ENCODE data around the gene DVL1. TPM values are rescaled to one million over a fixed set of nuclear protein-coding genes. Genes with fewer than 3 reads are reported as not detected.

The DVL1 gene
- total and polyA plus RNA-seq, 9 of the 15 experiments (the other 6 are each of a cell fraction or from before 2014, with no cell fraction given): 0.62 to 135 (median 24.3) TPM

- TF ChIP-seq, protein P1, sequence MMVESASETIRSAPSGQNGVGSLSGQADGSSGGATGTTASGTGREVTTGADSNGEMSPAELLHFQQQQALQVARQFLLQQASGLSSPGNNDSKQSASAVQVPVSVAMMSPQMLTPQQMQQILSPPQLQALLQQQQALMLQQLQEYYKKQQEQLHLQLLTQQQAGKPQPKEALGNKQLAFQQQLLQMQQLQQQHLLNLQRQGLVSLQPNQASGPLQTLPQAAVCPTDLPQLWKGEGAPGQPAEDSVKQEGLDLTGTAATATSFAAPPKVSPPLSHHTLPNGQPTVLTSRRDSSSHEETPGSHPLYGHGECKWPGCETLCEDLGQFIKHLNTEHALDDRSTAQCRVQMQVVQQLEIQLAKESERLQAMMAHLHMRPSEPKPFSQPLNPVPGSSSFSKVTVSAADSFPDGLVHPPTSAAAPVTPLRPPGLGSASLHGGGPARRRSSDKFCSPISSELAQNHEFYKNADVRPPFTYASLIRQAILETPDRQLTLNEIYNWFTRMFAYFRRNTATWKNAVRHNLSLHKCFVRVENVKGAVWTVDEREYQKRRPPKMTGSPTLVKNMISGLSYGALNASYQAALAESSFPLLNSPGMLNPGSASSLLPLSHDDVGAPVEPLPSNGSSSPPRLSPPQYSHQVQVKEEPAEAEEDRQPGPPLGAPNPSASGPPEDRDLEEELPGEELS (CRISPR knock-in tag; IDR thresholded peaks at IDR 0.05; ENCODE audit: borderline replicate concordance): no peak
- TF ChIP-seq HNRNPLL (IDR thresholded peaks at IDR 0.05; ENCODE audit: low read depth, low read length, poor library complexity, severe bottlenecking): peak; percentile 31
- TF ChIP-seq CBFA2T2 (conservative IDR thresholded peaks at IDR 0.05): peak; percentile 74
- TF ChIP-seq ZBTB33 (CRISPR knock-in tag; IDR thresholded peaks at IDR 0.05): no peak
- TF ChIP-seq, protein P2, sequence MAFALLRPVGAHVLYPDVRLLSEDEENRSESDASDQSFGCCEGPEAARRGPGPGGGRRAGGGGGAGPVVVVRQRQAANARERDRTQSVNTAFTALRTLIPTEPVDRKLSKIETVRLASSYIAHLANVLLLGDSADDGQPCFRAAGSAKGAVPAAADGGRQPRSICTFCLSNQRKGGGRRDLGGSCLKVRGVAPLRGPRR (CRISPR knock-in tag; IDR thresholded peaks at IDR 0.05): no peak
- TF ChIP-seq FIP1L1 (IDR thresholded peaks at IDR 0.05; ENCODE audit: low read depth, low read length, poor library complexity, severe bottlenecking): peak; percentile 53
- TF ChIP-seq HNRNPUL1 (IDR thresholded peaks at IDR 0.05; ENCODE audit: low read length): no peak
- TF ChIP-seq ZBTB49 (CRISPR knock-in tag; IDR thresholded peaks at IDR 0.05; ENCODE audit: borderline replicate concordance): no peak
- peak; percentile 13; the same call in 1 of the 2 replicates for TF ChIP-seq PHF8 (IDR thresholded peaks at IDR 0.05; ENCODE audit: borderline replicate concordance, low read length)
- peak; percentile 16 for TF ChIP-seq TBP (optimal IDR thresholded peaks at IDR 0.05; ENCODE audit: low read depth, low read length)
- TF ChIP-seq RBM25 (IDR thresholded peaks at IDR 0.05; ENCODE audit: low read depth, low read length, severe bottlenecking): no peak
- no peak for TF ChIP-seq BRCA1 (IDR thresholded peaks at IDR 0.05)
- TF ChIP-seq BRCA1 (CRISPR knock-in tag; IDR thresholded peaks at IDR 0.05): no peak
- no peak for TF ChIP-seq HNRNPH1 (optimal IDR thresholded peaks at IDR 0.05; ENCODE audit: low read depth, low read length)
- TF ChIP-seq RBBP5 (IDR thresholded peaks at IDR 0.05; ENCODE audit: borderline replicate concordance, insufficient read depth, low read length, poor library complexity, severe bottlenecking): no peak
- peak; percentile 50; the same call in 1 of the 2 replicates for TF ChIP-seq POLR2A (conservative IDR thresholded peaks at IDR 0.05)
- TF ChIP-seq SLC30A9 (CRISPR knock-in tag; IDR thresholded peaks at IDR 0.05): no peak
- TF ChIP-seq MECOM (CRISPR knock-in tag; IDR thresholded peaks at IDR 0.05): no peak
- TF ChIP-seq MTA3 (IDR thresholded peaks at IDR 0.05; ENCODE audit: borderline replicate concordance): 0 out of 2 replicates have a peak, but pooled peaks have one; percentile 67
- peak; percentile 58 for TF ChIP-seq CXXC5 (CRISPR knock-in tag; IDR thresholded peaks at IDR 0.05)
- TF ChIP-seq HDAC1 (IDR thresholded peaks at IDR 0.05): 0 out of 4 replicates have a peak, but pooled peaks of 1 of the 2 experiments have one; percentile 40
Observed at GRCh38 chr1:1358433-1359271, 9.4 kb upstream of the DVL1 start, which contains the start of gene MXRA8 (continued).
